ENCODE results near the gene ANKRD31. TPM values are rescaled to one million over a fixed set of nuclear protein-coding genes. Genes with fewer than 3 reads are reported as not detected.

ANKRD31 gene
- total RNA-seq, 1 experiment from 2014 or later: 0.09 TPM

- H3K36me3 Mint-ChIP-seq: no peaks in the 10 kb centered on the region
- CTCF ChIA-PET: no interaction called here
Measured at GRCh38 chr5:75088648-75089047, 148.0 kb downstream of the ANKRD31 start.

More at GRCh38 chr5:75088648-75089047, 148.0 kb downstream of the ANKRD31 start:
- DNase-seq (ENCODE audit: low spot score) (no peak), ATAC-seq (no peak)
- TF ChIP-seq ZNF532 (CRISPR knock-in tag; IDR thresholded peaks at IDR 0.05; ENCODE audit: borderline replicate concordance): no peak
- no peak for TF ChIP-seq FOXP1 (CRISPR knock-in tag; IDR thresholded peaks at IDR 0.05; ENCODE audit: borderline replicate concordance)
- no peak for TF ChIP-seq ARID4B (CRISPR knock-in tag; IDR thresholded peaks at IDR 0.05; ENCODE audit: borderline replicate concordance)
- TF ChIP-seq STAT6 (CRISPR knock-in tag; conservative IDR thresholded peaks at IDR 0.05; ENCODE audit: low read depth): no peak
- TF ChIP-seq TEAD1 (CRISPR knock-in tag; IDR thresholded peaks at IDR 0.05): no peak
- TF ChIP-seq CTCF (IDR thresholded peaks at IDR 0.05): no peak
- TF ChIP-seq ZNF396 (CRISPR knock-in tag; IDR thresholded peaks at IDR 0.05; ENCODE audit: borderline replicate concordance): no peak
- no peak for TF ChIP-seq ZSCAN18 (CRISPR knock-in tag; IDR thresholded peaks at IDR 0.05)
- TF ChIP-seq NFYB (CRISPR knock-in tag; conservative IDR thresholded peaks at IDR 0.05; ENCODE audit: low read depth): no peak
- no peak for TF ChIP-seq USF2 (CRISPR knock-in tag; IDR thresholded peaks at IDR 0.05)
- TF ChIP-seq MLX (CRISPR knock-in tag; IDR thresholded peaks at IDR 0.05): no peak
- no peak for TF ChIP-seq NFE2L1 (CRISPR knock-in tag; IDR thresholded peaks at IDR 0.05)
- TF ChIP-seq NR2C2 (CRISPR knock-in tag; IDR thresholded peaks at IDR 0.05): no peak
- no peak for TF ChIP-seq HMGXB4 (CRISPR knock-in tag; IDR thresholded peaks at IDR 0.05)
- no peak for TF ChIP-seq PRRX2 (CRISPR knock-in tag; IDR thresholded peaks at IDR 0.05)
- H3K9me3 Mint-ChIP-seq: peaks cover 3% of the 10 kb centered on the region; the same call in 1 of the 2 replicates
- no peaks in the 10 kb centered on the region for H3K4me1 Mint-ChIP-seq
- POLR2A ChIA-PET: no interaction called here
- no peaks in the 10 kb centered on the region for H3K27me3 Mint-ChIP-seq (ENCODE audit: low read depth)
- no peak overlapping the region for H3K27ac Mint-ChIP-seq
- no peak overlapping the region for H3K4me3 Mint-ChIP-seq

All from WTC11 (cell line).